WTC11 (cell line): Measurements from ENCODE around the gene TTC33. TPM values are rescaled to one million over a fixed set of nuclear protein-coding genes. Genes with fewer than 3 reads are reported as not detected.

Experiments
- ATAC-seq: fragments of 200-7000 bp; cut with Tn5 transposase; 2 replicates; pipeline ENCODE4 v1.10.0; 2021; ENCODE audit warnings: mild to moderate bottlenecking, moderate library complexity
- CTCF ChIA-PET: fragments of 300-600 bp; sonication (Branson Sonifier 250); formaldehyde crosslinking; loops from one replicate; lab custom pipeline; 2021; ENCODE audit warnings: antibody characterized with exemption; lab: Charles Lee
- POLR2A ChIA-PET: fragments of 350-600 bp; sonication (Branson Sonifier 250); formaldehyde crosslinking; loops from one replicate; lab custom pipeline; 2021; ENCODE audit warnings: antibody characterized with exemption; lab: Charles Lee
- DNase-seq: peaks from one replicate; pipeline ENCODE4 v3.0.0; 2021; ENCODE audit warnings: low spot score
- H3K27ac Mint-ChIP-seq: 2 replicates; pipeline ENCODE4 v1.8.0; 2021; ENCODE audit warnings: mixed read lengths
- H3K27me3 Mint-ChIP-seq: 2 replicates; pipeline ENCODE4 v1.8.0; 2021; ENCODE audit warnings: low read depth, mild to moderate bottlenecking, moderate library complexity, mixed read lengths
- H3K36me3 Mint-ChIP-seq: 2 replicates; pipeline ENCODE4 v1.8.0; 2021; ENCODE audit warnings: mixed read lengths
- H3K4me1 Mint-ChIP-seq: 2 replicates; pipeline ENCODE4 v1.8.0; 2022; ENCODE audit warnings: mixed read lengths
- H3K4me3 Mint-ChIP-seq: 2 replicates; pipeline ENCODE4 v1.8.0; 2021; ENCODE audit warnings: mild to moderate bottlenecking, moderate library complexity, mixed read lengths
- H3K9me3 Mint-ChIP-seq: 2 replicates; pipeline ENCODE4 v1.8.0; 2021; ENCODE audit warnings: mixed read lengths
- FOXJ3 ChIP-seq: sonication (generic); formaldehyde crosslinking; IDR thresholded peaks from 2 replicates; pipeline ENCODE4 v1.9.0; 2021; ENCODE audit warnings: missing genetic modification reagents, mild to moderate bottlenecking, borderline replicate concordance
- GABPB1 ChIP-seq: sonication (generic); formaldehyde crosslinking; IDR thresholded peaks from 2 replicates; pipeline ENCODE4 v1.8.1; 2023; ENCODE audit warnings: mild to moderate bottlenecking, missing genetic modification reagents
- IRF2 ChIP-seq: sonication (generic); formaldehyde crosslinking; IDR thresholded peaks from 2 replicates; pipeline ENCODE4 v1.8.0; 2022; ENCODE audit warnings: low read depth, missing genetic modification reagents, borderline replicate concordance
- MYBL2 ChIP-seq: sonication (generic); formaldehyde crosslinking; IDR thresholded peaks from 2 replicates; pipeline ENCODE4 v1.8.1; 2023; ENCODE audit warnings: mild to moderate bottlenecking, moderate library complexity, missing genetic modification reagents
- NR2C2 ChIP-seq: sonication (generic); formaldehyde crosslinking; IDR thresholded peaks from 2 replicates; pipeline ENCODE4 v1.8.0; 2022; ENCODE audit warnings: mild to moderate bottlenecking, missing genetic modification reagents
- SMAD3 ChIP-seq: sonication (generic); formaldehyde crosslinking; IDR thresholded peaks from 2 replicates; pipeline ENCODE4 v1.8.0; 2022; ENCODE audit warnings: missing genetic modification reagents, mild to moderate bottlenecking, borderline replicate concordance
- SOX15 ChIP-seq: fragments of 250-450 bp; sonication (Bioruptor Pico); IDR thresholded peaks from 2 replicates; pipeline ENCODE4 v1.9.0; 2021; ENCODE audit warnings: mild to moderate bottlenecking
- TP53 ChIP-seq: sonication (generic); formaldehyde crosslinking; IDR thresholded peaks from 2 replicates; pipeline ENCODE4 v1.8.1; 2023; ENCODE audit warnings: mild to moderate bottlenecking, missing genetic modification reagents
- ZNF396 ChIP-seq: fragments of 250-450 bp; sonication (Bioruptor Pico); IDR thresholded peaks from 2 replicates; pipeline ENCODE4 v1.8.0; 2021; ENCODE audit warnings: mild to moderate bottlenecking, moderate library complexity, borderline replicate concordance
- ZNF423 ChIP-seq: fragments of 250-450 bp; sonication (Bioruptor Pico); IDR thresholded peaks from 2 replicates; pipeline ENCODE4 v2.1.2; 2022; ENCODE audit warnings: mild to moderate bottlenecking, moderate library complexity
- total RNA-seq: library from RNA; stranded (reverse); gene quantifications from 3 replicates; pipeline ENCODE4 v1.2.3, GENCODE V29; 2021
- TF ChIP-seq, protein P1 (sequence below): sonication (generic); formaldehyde crosslinking; IDR thresholded peaks from 2 replicates; pipeline ENCODE4 v1.8.1; 2023; ENCODE audit warnings: mild to moderate bottlenecking, missing genetic modification reagents
- TF ChIP-seq, protein P2 (sequence below): sonication (generic); formaldehyde crosslinking; IDR thresholded peaks from 2 replicates; pipeline ENCODE4 v1.8.1; 2023; ENCODE audit warnings: mild to moderate bottlenecking, moderate library complexity, missing genetic modification reagents
- TF ChIP-seq, protein P3 (sequence below): sonication (generic); formaldehyde crosslinking; IDR thresholded peaks from 2 replicates; pipeline ENCODE4 v1.8.1; 2022; ENCODE audit warnings: low read depth, missing genetic modification reagents, borderline replicate concordance
- TF ChIP-seq, protein P4 (sequence below): sonication (generic); formaldehyde crosslinking; IDR thresholded peaks from 2 replicates; pipeline ENCODE4 v1.8.0; 2023; ENCODE audit warnings: mild to moderate bottlenecking, missing genetic modification reagents
- TF ChIP-seq, protein P5 (sequence below): fragments of 250-450 bp; sonication (Bioruptor Pico); IDR thresholded peaks from 2 replicates; pipeline ENCODE4 v2.1.2; 2022; ENCODE audit warnings: mild to moderate bottlenecking, moderate library complexity
- TF ChIP-seq, protein P6 (sequence below): fragments of 250-450 bp; sonication (Bioruptor Pico); IDR thresholded peaks from 2 replicates; pipeline ENCODE4 v1.9.0; 2021; ENCODE audit warnings: moderate library complexity, mild to moderate bottlenecking, inconsistent platforms, borderline replicate concordance
- TF ChIP-seq, protein P7 (sequence below): sonication (generic); formaldehyde crosslinking; IDR thresholded peaks from 2 replicates; pipeline ENCODE4 v1.8.0; 2022; ENCODE audit warnings: mild to moderate bottlenecking, missing genetic modification reagents
- TF ChIP-seq, protein P8 (sequence below): sonication (generic); formaldehyde crosslinking; conservative IDR thresholded peaks from 2 replicates; pipeline ENCODE4 v1.8.1; 2023; ENCODE audit warnings: mild to moderate bottlenecking, low read depth, missing genetic modification reagents, moderate library complexity

Gene TTC33
- total RNA-seq, 1 experiment from 2014 or later, result 9.2 TPM

DNA sequence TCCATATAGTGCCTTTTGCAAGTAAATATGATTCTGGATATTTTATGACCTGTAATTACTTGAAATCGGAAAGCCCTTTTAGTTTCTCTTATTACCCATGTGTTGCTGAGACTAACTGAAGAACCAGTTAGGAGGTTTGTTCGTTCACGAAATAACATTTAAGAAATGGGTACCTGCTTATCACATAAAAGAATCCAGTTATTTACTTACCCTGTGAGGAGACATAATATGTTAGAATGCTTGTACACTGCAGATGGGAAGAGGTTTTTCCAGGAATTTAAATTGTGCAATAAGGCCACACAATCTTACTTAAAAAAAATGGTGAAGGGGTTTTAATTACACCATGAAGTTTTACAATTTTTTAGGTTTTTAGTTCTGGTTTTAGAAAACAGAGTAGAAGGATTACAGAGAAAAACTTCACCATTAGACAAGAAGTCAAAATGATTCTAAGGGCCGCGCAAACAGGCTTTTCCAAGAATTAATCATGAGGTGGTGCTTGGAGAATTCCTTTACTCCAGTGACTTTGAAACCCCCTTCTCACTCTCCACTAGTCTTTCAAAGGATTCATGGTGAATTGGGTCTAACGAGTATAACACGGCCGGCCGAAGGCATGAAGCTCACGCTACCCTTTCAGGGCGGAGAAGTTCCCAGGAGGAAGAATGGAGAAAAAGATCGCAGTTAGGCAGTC, 77.2 kb downstream of the TTC33 start (continued):
- TF ChIP-seq, protein P1, sequence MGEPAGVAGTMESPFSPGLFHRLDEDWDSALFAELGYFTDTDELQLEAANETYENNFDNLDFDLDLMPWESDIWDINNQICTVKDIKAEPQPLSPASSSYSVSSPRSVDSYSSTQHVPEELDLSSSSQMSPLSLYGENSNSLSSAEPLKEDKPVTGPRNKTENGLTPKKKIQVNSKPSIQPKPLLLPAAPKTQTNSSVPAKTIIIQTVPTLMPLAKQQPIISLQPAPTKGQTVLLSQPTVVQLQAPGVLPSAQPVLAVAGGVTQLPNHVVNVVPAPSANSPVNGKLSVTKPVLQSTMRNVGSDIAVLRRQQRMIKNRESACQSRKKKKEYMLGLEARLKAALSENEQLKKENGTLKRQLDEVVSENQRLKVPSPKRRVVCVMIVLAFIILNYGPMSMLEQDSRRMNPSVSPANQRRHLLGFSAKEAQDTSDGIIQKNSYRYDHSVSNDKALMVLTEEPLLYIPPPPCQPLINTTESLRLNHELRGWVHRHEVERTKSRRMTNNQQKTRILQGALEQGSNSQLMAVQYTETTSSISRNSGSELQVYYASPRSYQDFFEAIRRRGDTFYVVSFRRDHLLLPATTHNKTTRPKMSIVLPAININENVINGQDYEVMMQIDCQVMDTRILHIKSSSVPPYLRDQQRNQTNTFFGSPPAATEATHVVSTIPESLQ (CRISPR knock-in tag), result no peak
- TF ChIP-seq, protein P2, sequence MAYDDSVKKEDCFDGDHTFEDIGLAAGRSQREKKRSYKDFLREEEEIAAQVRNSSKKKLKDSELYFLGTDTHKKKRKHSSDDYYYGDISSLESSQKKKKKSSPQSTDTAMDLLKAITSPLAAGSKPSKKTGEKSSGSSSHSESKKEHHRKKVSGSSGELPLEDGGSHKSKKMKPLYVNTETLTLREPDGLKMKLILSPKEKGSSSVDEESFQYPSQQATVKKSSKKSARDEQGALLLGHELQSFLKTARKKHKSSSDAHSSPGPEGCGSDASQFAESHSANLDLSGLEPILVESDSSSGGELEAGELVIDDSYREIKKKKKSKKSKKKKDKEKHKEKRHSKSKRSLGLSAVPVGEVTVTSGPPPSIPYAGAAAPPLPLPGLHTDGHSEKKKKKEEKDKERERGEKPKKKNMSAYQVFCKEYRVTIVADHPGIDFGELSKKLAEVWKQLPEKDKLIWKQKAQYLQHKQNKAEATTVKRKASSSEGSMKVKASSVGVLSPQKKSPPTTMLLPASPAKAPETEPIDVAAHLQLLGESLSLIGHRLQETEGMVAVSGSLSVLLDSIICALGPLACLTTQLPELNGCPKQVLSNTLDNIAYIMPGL (CRISPR knock-in tag), result no peak
- TF ChIP-seq, protein P3, sequence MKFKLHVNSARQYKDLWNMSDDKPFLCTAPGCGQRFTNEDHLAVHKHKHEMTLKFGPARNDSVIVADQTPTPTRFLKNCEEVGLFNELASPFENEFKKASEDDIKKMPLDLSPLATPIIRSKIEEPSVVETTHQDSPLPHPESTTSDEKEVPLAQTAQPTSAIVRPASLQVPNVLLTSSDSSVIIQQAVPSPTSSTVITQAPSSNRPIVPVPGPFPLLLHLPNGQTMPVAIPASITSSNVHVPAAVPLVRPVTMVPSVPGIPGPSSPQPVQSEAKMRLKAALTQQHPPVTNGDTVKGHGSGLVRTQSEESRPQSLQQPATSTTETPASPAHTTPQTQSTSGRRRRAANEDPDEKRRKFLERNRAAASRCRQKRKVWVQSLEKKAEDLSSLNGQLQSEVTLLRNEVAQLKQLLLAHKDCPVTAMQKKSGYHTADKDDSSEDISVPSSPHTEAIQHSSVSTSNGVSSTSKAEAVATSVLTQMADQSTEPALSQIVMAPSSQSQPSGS (CRISPR knock-in tag), result no peak
- no peak for TF ChIP-seq SOX15
- TF ChIP-seq ZNF423 (CRISPR knock-in tag), result no peak
- TF ChIP-seq, protein P4, sequence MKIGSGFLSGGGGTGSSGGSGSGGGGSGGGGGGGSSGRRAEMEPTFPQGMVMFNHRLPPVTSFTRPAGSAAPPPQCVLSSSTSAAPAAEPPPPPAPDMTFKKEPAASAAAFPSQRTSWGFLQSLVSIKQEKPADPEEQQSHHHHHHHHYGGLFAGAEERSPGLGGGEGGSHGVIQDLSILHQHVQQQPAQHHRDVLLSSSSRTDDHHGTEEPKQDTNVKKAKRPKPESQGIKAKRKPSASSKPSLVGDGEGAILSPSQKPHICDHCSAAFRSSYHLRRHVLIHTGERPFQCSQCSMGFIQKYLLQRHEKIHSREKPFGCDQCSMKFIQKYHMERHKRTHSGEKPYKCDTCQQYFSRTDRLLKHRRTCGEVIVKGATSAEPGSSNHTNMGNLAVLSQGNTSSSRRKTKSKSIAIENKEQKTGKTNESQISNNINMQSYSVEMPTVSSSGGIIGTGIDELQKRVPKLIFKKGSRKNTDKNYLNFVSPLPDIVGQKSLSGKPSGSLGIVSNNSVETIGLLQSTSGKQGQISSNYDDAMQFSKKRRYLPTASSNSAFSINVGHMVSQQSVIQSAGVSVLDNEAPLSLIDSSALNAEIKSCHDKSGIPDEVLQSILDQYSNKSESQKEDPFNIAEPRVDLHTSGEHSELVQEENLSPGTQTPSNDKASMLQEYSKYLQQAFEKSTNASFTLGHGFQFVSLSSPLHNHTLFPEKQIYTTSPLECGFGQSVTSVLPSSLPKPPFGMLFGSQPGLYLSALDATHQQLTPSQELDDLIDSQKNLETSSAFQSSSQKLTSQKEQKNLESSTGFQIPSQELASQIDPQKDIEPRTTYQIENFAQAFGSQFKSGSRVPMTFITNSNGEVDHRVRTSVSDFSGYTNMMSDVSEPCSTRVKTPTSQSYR (CRISPR knock-in tag), result no peak
- TF ChIP-seq MYBL2 (CRISPR knock-in tag), result no peak
- TF ChIP-seq, protein P5, sequence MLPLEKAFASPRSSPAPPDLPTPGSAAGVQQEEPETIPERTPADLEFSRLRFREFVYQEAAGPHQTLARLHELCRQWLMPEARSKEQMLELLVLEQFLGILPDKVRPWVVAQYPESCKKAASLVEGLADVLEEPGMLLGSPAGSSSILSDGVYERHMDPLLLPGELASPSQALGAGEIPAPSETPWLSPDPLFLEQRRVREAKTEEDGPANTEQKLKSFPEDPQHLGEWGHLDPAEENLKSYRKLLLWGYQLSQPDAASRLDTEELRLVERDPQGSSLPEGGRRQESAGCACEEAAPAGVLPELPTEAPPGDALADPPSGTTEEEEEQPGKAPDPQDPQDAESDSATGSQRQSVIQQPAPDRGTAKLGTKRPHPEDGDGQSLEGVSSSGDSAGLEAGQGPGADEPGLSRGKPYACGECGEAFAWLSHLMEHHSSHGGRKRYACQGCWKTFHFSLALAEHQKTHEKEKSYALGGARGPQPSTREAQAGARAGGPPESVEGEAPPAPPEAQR (CRISPR knock-in tag), result no peak

DNA sequence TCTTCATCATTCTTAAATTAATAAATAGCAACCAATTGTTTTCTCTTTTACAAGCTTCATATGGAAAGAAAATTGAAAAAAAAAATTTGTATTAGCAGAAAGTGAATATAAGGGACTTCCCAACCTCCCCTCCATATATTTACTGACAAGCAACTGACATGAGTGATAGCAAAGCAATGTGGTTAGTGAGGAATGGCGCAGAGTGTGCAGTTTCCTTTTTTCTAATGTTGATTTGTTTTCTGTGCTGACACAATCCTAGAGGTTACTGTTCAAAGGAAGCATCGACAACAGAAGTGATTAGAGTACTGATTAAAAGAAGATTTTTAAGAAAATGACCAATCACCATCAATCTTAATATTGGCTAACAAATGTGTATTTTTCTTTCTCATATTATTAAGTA, 77.7 kb downstream of the TTC33 start:
- Mint-ChIP-seq H3K27me3 (peaks cover 56% of the 10 kb centered on the region), H3K9me3 (no peaks in the 10 kb centered on the region), H3K36me3 (no peaks in the 10 kb centered on the region), H3K4me1 (peaks cover 43% of the 10 kb centered on the region), H3K4me3 (peak overlapping the region; percentile 27; the same call in 1 of the 2 replicates), H3K27ac (no peak overlapping the region)
- POLR2A ChIA-PET, result no interaction called here
- CTCF ChIA-PET, result interaction anchor here (0.6 kb wide), 1 partner anchor 23 kb away, joined by 3 read pairs; no protein-coding TSS in a partner anchor
- TF ChIP-seq GABPB1 (CRISPR knock-in tag), result no peak
- no peak for TF ChIP-seq FOXJ3
- no peak for TF ChIP-seq NR2C2
- TF ChIP-seq, protein P6, sequence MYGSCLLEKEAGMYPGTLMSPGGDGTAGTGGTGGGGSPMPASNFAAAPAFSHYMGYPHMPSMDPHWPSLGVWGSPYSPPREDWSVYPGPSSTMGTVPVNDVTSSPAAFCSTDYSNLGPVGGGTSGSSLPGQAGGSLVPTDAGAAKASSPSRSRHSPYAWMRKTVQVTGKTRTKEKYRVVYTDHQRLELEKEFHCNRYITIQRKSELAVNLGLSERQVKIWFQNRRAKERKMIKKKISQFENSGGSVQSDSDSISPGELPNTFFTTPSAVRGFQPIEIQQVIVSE (CRISPR knock-in tag), result no peak
- no peak for TF ChIP-seq SMAD3 (CRISPR knock-in tag)
- TF ChIP-seq, protein P7, sequence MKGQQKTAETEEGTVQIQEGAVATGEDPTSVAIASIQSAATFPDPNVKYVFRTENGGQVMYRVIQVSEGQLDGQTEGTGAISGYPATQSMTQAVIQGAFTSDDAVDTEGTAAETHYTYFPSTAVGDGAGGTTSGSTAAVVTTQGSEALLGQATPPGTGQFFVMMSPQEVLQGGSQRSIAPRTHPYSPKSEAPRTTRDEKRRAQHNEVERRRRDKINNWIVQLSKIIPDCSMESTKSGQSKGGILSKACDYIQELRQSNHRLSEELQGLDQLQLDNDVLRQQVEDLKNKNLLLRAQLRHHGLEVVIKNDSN (CRISPR knock-in tag), result no peak
- TF ChIP-seq IRF2 (CRISPR knock-in tag), result no peak
- TF ChIP-seq, protein P8, sequence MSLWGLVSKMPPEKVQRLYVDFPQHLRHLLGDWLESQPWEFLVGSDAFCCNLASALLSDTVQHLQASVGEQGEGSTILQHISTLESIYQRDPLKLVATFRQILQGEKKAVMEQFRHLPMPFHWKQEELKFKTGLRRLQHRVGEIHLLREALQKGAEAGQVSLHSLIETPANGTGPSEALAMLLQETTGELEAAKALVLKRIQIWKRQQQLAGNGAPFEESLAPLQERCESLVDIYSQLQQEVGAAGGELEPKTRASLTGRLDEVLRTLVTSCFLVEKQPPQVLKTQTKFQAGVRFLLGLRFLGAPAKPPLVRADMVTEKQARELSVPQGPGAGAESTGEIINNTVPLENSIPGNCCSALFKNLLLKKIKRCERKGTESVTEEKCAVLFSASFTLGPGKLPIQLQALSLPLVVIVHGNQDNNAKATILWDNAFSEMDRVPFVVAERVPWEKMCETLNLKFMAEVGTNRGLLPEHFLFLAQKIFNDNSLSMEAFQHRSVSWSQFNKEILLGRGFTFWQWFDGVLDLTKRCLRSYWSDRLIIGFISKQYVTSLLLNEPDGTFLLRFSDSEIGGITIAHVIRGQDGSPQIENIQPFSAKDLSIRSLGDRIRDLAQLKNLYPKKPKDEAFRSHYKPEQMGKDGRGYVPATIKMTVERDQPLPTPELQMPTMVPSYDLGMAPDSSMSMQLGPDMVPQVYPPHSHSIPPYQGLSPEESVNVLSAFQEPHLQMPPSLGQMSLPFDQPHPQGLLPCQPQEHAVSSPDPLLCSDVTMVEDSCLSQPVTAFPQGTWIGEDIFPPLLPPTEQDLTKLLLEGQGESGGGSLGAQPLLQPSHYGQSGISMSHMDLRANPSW (CRISPR knock-in tag), result no peak
- TF ChIP-seq TP53 (CRISPR knock-in tag), result no peak
- TF ChIP-seq ZNF396 (CRISPR knock-in tag), result no peak
- no peak for ATAC-seq
- DNase-seq, result no peak
